ENCODE data around the gene GLP2R.
A peak's percentile ranks its signal among the peaks of the same experiment; 100 is the strongest.

The GLP2R gene

GRCh38 chr17:9922012-9922848 lies 96.5 kb downstream of the GLP2R start:
- H3K27ac ChIP-seq, result no peak overlapping the region
- TF ChIP-seq ZFX (IDR thresholded peaks at IDR 0.05) (no peak), CTCF (conservative IDR thresholded peaks at IDR 0.05) (no peak)

GRCh38 chr17:9924735-9925191 lies 99.0 kb downstream of the GLP2R start:
- TF ChIP-seq CTCF (conservative IDR thresholded peaks at IDR 0.05), result peak; percentile 88
- no peak for TF ChIP-seq ZFX (IDR thresholded peaks at IDR 0.05)
- H3K27ac ChIP-seq, result no peak overlapping the region

GRCh38 chr17:9925457-9925856 lies 99.7 kb downstream of the GLP2R start:
- TF ChIP-seq CTCF (conservative IDR thresholded peaks at IDR 0.05), result no peak
- no peak for TF ChIP-seq ZFX (IDR thresholded peaks at IDR 0.05)
- H3K27ac ChIP-seq, result no peak overlapping the region

- no peak overlapping the region for H3K27ac ChIP-seq
- TF ChIP-seq CTCF (conservative IDR thresholded peaks at IDR 0.05) (no peak), ZFX (IDR thresholded peaks at IDR 0.05) (no peak)
Observed at GRCh38 chr17:9926150-9926804, 100.6 kb downstream of the GLP2R start.

- TF ChIP-seq CTCF (conservative IDR thresholded peaks at IDR 0.05) (peak; percentile 84), ZFX (IDR thresholded peaks at IDR 0.05) (no peak)
- H3K27ac ChIP-seq, result no peak overlapping the region
Observed at GRCh38 chr17:9928601-9929333, 103.0 kb downstream of the GLP2R start.

GRCh38 chr17:9929871-9930270 lies 104.1 kb downstream of the GLP2R start:
- TF ChIP-seq CTCF (conservative IDR thresholded peaks at IDR 0.05) (no peak), ZFX (IDR thresholded peaks at IDR 0.05) (no peak)
- no peak overlapping the region for H3K27ac ChIP-seq

Data from C4-2B (cell line).